SK-N-SH (cell line): ENCODE data around the gene PPL. TPM values are rescaled to one million over a fixed set of nuclear protein-coding genes. Genes with fewer than 3 reads are reported as not detected.

Experiments used
- CTCF ChIA-PET: fragments of 300-600, 350-600 bp; formaldehyde crosslinking; extraction: SDS; loops from one replicate; lab custom pipeline; 2021; lab: Yijun Ruan, JAX
- POLR2A ChIA-PET: fragments of 350-600 bp; sonication (Branson Sonifier 250); formaldehyde crosslinking; extraction: SDS; loops from one replicate; lab custom pipeline; 2020; ENCODE audit warnings: antibody characterized with exemption, inconsistent platforms; lab: Yijun Ruan, JAX
- DNase-seq: peaks from one replicate; pipeline ENCODE4 v3.0.0; 2012
- H2AFZ ChIP-seq: fragments of 200-600 bp; sonication (generic); 2 replicates; pipeline ENCODE4 v1.8.1; 2016; ENCODE audit warnings: antibody characterized with exemption, mild to moderate bottlenecking, low read depth
- H3F3A ChIP-seq: fragments of 200-600 bp; sonication (generic); replicated peaks from 2 replicates; pipeline ENCODE3; 2016; ENCODE audit warnings: antibody characterized with exemption, mild to moderate bottlenecking; ENCODE audit not compliant: insufficient read depth
- H3K27ac ChIP-seq, 2 experiments: fragments of 200-500 bp in 1 of 2; fragments of 200-600 bp in 1 of 2; sonication (Bioruptor generic) in 1 of 2; sonication (generic), shearing (Covaris generic) in 1 of 2; 2 replicates each; pipeline versions ENCODE4 v1.5.1 to v1.6.1; 2014 to 2016; ENCODE audit warnings: low read depth in 2 of 2, inconsistent platforms in 1 of 2, low read length in 1 of 2, mild to moderate bottlenecking in 1 of 2, mixed read lengths in 1 of 2
- H3K27me3 ChIP-seq: fragments of 200-600 bp; sonication (generic), shearing (Covaris generic); 2 replicates; pipeline ENCODE4 v1.6.1; 2016; ENCODE audit warnings: mixed run types; ENCODE audit not compliant: insufficient read depth
- H3K36me3 ChIP-seq, 2 experiments: fragments of 200-500 bp in 1 of 2; fragments of 200-600 bp in 1 of 2; sonication (Bioruptor generic) in 1 of 2; sonication (generic) in 1 of 2; replicated peaks in 1 of 2; 2 replicates each; pipeline versions ENCODE3 to v1.5.1; 2014 to 2016; ENCODE audit warnings: low read length in 1 of 2, mild to moderate bottlenecking in 1 of 2; ENCODE audit not compliant: insufficient read depth in 2 of 2, control insufficient read depth in 1 of 2
- H3K4me1 ChIP-seq, 2 experiments: fragments of 200-500 bp in 1 of 2; fragments of 200-600 bp in 1 of 2; sonication (Bioruptor generic) in 1 of 2; sonication (generic), shearing (Covaris generic) in 1 of 2; 2 replicates each; pipeline versions ENCODE4 v1.5.1 to v1.6.1; 2014 to 2016; ENCODE audit warnings: low read depth in 1 of 2, low read length in 1 of 2, mixed run types in 1 of 2; ENCODE audit not compliant: insufficient read depth in 2 of 2, control insufficient read depth in 1 of 2
- H3K4me2 ChIP-seq: fragments of 200-600 bp; sonication (generic), shearing (Covaris generic); 2 replicates; pipeline ENCODE4 v1.6.1; 2017; ENCODE audit warnings: mixed run types
- H3K4me3 ChIP-seq, 2 experiments: fragments of 200-500 bp in 1 of 2; fragments of 200-600 bp in 1 of 2; sonication (Bioruptor generic) in 1 of 2; sonication (generic), shearing (Covaris generic) in 1 of 2; 2 replicates each; pipeline versions ENCODE4 v1.5.1 to v1.8.1; 2014 to 2016; ENCODE audit warnings: low read depth in 2 of 2, inconsistent platforms in 1 of 2, low read length in 1 of 2, mild to moderate bottlenecking in 1 of 2, mixed read lengths in 1 of 2, moderate library complexity in 1 of 2
- H3K79me2 ChIP-seq: fragments of 200-600 bp; sonication (generic); 2 replicates; pipeline ENCODE4 v1.8.1; 2017; ENCODE audit warnings: mild to moderate bottlenecking; ENCODE audit not compliant: insufficient read depth
- H3K9ac ChIP-seq: fragments of 200-600 bp; sonication (generic); 2 replicates; pipeline ENCODE4 v1.6.1; 2017; ENCODE audit warnings: mixed run types
- H3K9me2 ChIP-seq: fragments of 200-600 bp; sonication (generic); 2 replicates; pipeline ENCODE4 v1.6.1; 2017; ENCODE audit warnings: mixed run types
- H3K9me3 ChIP-seq: fragments of 200-600 bp; sonication (generic); 2 replicates; pipeline ENCODE4 v1.6.1; 2017; ENCODE audit warnings: mixed run types, mild to moderate bottlenecking, moderate library complexity
- H4K20me1 ChIP-seq: fragments of 200-600 bp; sonication (generic); 2 replicates; pipeline ENCODE4 v1.6.1; 2017; ENCODE audit warnings: mild to moderate bottlenecking, mixed run types; ENCODE audit not compliant: insufficient read depth
- ELF1 ChIP-seq: IDR thresholded peaks from 2 replicates; pipeline ENCODE4 v1.4.0; 2012
- EZH2phosphoT487 ChIP-seq: fragments of 200-600 bp; sonication (generic); IDR thresholded peaks from 2 replicates; pipeline ENCODE4 v1.6.1; 2017; ENCODE audit warnings: low read depth, mixed run types, mild to moderate bottlenecking, antibody characterized with exemption, moderate library complexity, borderline replicate concordance
- FOSL2 ChIP-seq: IDR thresholded peaks from 2 replicates; pipeline ENCODE4 v1.4.0; 2012; ENCODE audit warnings: low read depth, mild to moderate bottlenecking, moderate library complexity, borderline replicate concordance
- FOXJ3 ChIP-seq: sonication (generic); formaldehyde crosslinking; IDR thresholded peaks from 2 replicates; pipeline ENCODE4 v1.5.1; 2020; ENCODE audit warnings: mild to moderate bottlenecking, missing genetic modification reagents
- FOXM1 ChIP-seq: IDR thresholded peaks from 2 replicates; pipeline ENCODE4 v1.4.0; 2012; ENCODE audit warnings: low read depth, mild to moderate bottlenecking
- GABPA ChIP-seq: IDR thresholded peaks from 2 replicates; pipeline ENCODE4 v1.4.0; 2012; ENCODE audit warnings: low read depth, mild to moderate bottlenecking
- GATA2 ChIP-seq: sonication (generic); formaldehyde crosslinking; IDR thresholded peaks from 2 replicates; pipeline ENCODE4 v1.5.0; 2020; ENCODE audit warnings: mild to moderate bottlenecking, missing genetic modification reagents
- JUND ChIP-seq: IDR thresholded peaks from 2 replicates; pipeline ENCODE4 v1.4.0; 2012
- MAX ChIP-seq: IDR thresholded peaks from 2 replicates; pipeline ENCODE4 v1.4.0; 2012; ENCODE audit warnings: low read depth
- MEF2A ChIP-seq: IDR thresholded peaks from 2 replicates; pipeline ENCODE4 v1.4.0; 2012; ENCODE audit warnings: low read depth, borderline replicate concordance
- MXI1 ChIP-seq: IDR thresholded peaks from 2 replicates; pipeline ENCODE4 v1.6.1; 2012; ENCODE audit warnings: mild to moderate bottlenecking, low read depth, low read length, improper control_type of control experiment
- NFIC ChIP-seq: IDR thresholded peaks from 2 replicates; pipeline ENCODE4 v1.4.0; 2012; ENCODE audit warnings: borderline replicate concordance
- RCOR1 ChIP-seq: fragments of 150-350 bp; IDR thresholded peaks from 2 replicates; pipeline ENCODE4 v1.6.1; 2017; ENCODE audit warnings: antibody characterized with exemption, low read length
- REST ChIP-seq: IDR thresholded peaks from 2 replicates; pipeline ENCODE4 v1.6.1; 2012; ENCODE audit warnings: mild to moderate bottlenecking, low read depth, low read length, moderate library complexity
- RXRA ChIP-seq: IDR thresholded peaks from 2 replicates; pipeline ENCODE4 v1.4.0; 2012; ENCODE audit warnings: low read depth, mild to moderate bottlenecking, borderline replicate concordance
- SIN3A ChIP-seq: IDR thresholded peaks from 2 replicates; pipeline ENCODE4 v1.6.1; 2012; ENCODE audit warnings: low read depth, mild to moderate bottlenecking, low read length, moderate library complexity, borderline replicate concordance
- TEAD4 ChIP-seq: IDR thresholded peaks from 2 replicates; pipeline ENCODE4 v1.4.0; 2012; ENCODE audit warnings: mild to moderate bottlenecking, borderline replicate concordance; ENCODE audit not compliant: insufficient read depth
- USF1 ChIP-seq: IDR thresholded peaks from 2 replicates; pipeline ENCODE4 v1.4.0; 2012; ENCODE audit warnings: low read depth, borderline replicate concordance
- USF2 ChIP-seq: fragments of 150-350 bp; IDR thresholded peaks from 2 replicates; pipeline ENCODE4 v1.6.1; 2017; ENCODE audit warnings: antibody characterized with exemption, low read length, low read depth, borderline replicate concordance
- YY1 ChIP-seq: IDR thresholded peaks from 2 replicates; pipeline ENCODE4 v1.4.0; 2012; ENCODE audit warnings: low read depth, mild to moderate bottlenecking
- WGBS: methylation state at CpG from one replicate; pipeline ENCODE4 v1.1.6; 2017; ENCODE audit warnings: low lambda C conversion rate; 5-methylcytosine and 5-hydroxymethylcytosine counted together
- polyA plus RNA-seq, 3 experiments: library from polyadenylated mRNA; depleted of rRNA; stranded (reverse); fragments of >200 nt; gene quantifications; 2 replicates each; pipeline ENCODE4 v1.2.3, GENCODE V29; 2012

Gene PPL
- polyA plus RNA-seq, 1 of the 3 experiments (the other 2 are of a cell fraction) = 24.6 TPM

GRCh38 chr16:4891886-4892216 lies 45.1 kb downstream of the PPL start:
- Histone ChIP-seq H3K27me3 (no peaks in the 10 kb centered on the region), H3K36me3 (peaks cover 0 to 43% of the 10 kb centered on the region in 2 experiments), H3K79me2 (no peaks in the 10 kb centered on the region), H4K20me1 (no peaks in the 10 kb centered on the region), H3K4me2 (no peak overlapping the region), H3F3A (no peaks in the 10 kb centered on the region), H3K4me3 (no peak overlapping the region), H3K9me2 (no peaks in the 10 kb centered on the region), H2AFZ (no peak overlapping the region), H3K9ac (no peak overlapping the region)
- CTCF ChIA-PET = interaction anchor here (1.0 kb wide), 1 partner anchor 65 kb away, joined by 3 read pairs; no protein-coding TSS in a partner anchor
- 87% methylated on average over 11 of the region's 12 CpGs for WGBS
- TF ChIP-seq TEAD4 (no peak), SIN3A (no peak), JUND (no peak), REST (no peak), GATA2 (no peak), FOXM1 (no peak), FOSL2 (no peak), RCOR1 (no peak), NFIC (no peak), MXI1 (no peak), USF2 (no peak), MAX (no peak), USF1 (no peak), GABPA (no peak), FOXJ3 (CRISPR knock-in tag) (no peak), ELF1 (no peak), RXRA (no peak), YY1 (no peak), EZH2phosphoT487 (no peak), MEF2A (no peak)
- TF ChIP-seq, all 33 proteins: peak for 0
- Histone ChIP-seq H3K4me1 (no peaks in the 10 kb centered on the region), H3K9me3 (no peaks in the 10 kb centered on the region), H3K27ac (no peak overlapping the region)
- no peak for DNase-seq
- POLR2A ChIA-PET = no interaction called here
